Heart left ventricle (tissue), 16 donors: Measurements from ENCODE around the gene EPHB6. TPM values are rescaled to one million over a fixed set of nuclear protein-coding genes. Genes with fewer than 3 reads are reported as not detected.

Source experiments
- ATAC-seq, 4 donors: fragments of 200-7000 bp; cut with Tn5 transposase; one replicate each; pipeline ENCODE4 v1.9.1; 2020 to 2022; ENCODE audit warnings: moderate library complexity in 4 of 4, mild to moderate bottlenecking in 3 of 4, moderate number of reproducible peaks in 1 of 4
- DNase-seq, 5 donors: peaks; one replicate each; pipeline ENCODE4 v3.0.0-alpha.2; 2020
- H3K27ac ChIP-seq, 12 donors: fragments of 200-600 bp; sonication (generic) in 4 of 12; one replicate each; pipeline versions ENCODE4 v1.5.0 to v1.8.0; 2016 to 2022; ENCODE audit warnings: mild to moderate bottlenecking in 2 of 12
- H3K27me3 ChIP-seq, 9 donors: fragments of 200-600 bp; sonication (generic) in 2 of 9; one replicate each; pipeline versions ENCODE4 v1.5.1 to v1.8.0; 2016 to 2022; ENCODE audit warnings: mild to moderate bottlenecking in 3 of 9
- H3K36me3 ChIP-seq, 9 donors: fragments of 200-600 bp; sonication (generic) in 2 of 9; one replicate each; pipeline versions ENCODE4 v1.5.0 to v1.8.0; 2018 to 2022; ENCODE audit warnings: mild to moderate bottlenecking in 2 of 9
- H3K4me1 ChIP-seq, 12 donors: fragments of 200-600 bp; sonication (generic) in 4 of 12; one replicate each; pipeline versions ENCODE4 v1.5.0 to v1.8.0; 2016 to 2022; ENCODE audit warnings: mild to moderate bottlenecking in 3 of 12
- H3K4me3 ChIP-seq, 12 donors: fragments of 200-600 bp; sonication (generic) in 4 of 12; one replicate each; pipeline versions ENCODE4 v1.5.0 to v1.8.0; 2017 to 2022; ENCODE audit warnings: mild to moderate bottlenecking in 9 of 12, moderate library complexity in 4 of 12
- H3K9me3 ChIP-seq, 12 donors: fragments of 200-600 bp; sonication (generic) in 4 of 12; one replicate each; pipeline versions ENCODE4 v1.5.0 to v1.8.0; 2016 to 2022; ENCODE audit warnings: mild to moderate bottlenecking in 1 of 12
- POLR2A ChIP-seq, 2 donors: fragments of 450-650 bp; IDR thresholded peaks; one replicate each; pipeline ENCODE4 v1.6.1; 2017; ENCODE audit warnings: antibody characterized with exemption in 2 of 2, mild to moderate bottlenecking in 2 of 2, moderate library complexity in 2 of 2
- WGBS, 4 donors: extraction: QIAGEN DNeasy Blood & Tissue Kit in 2 of 4; methylation state at CpG; one replicate each; pipeline versions ENCODE4 v1.1.5 to v1.1.7; 2013 to 2018; 5-methylcytosine and 5-hydroxymethylcytosine counted together
- intact Hi-C, 10 donors: fragments of 100-400 bp; cut with DNase I; formaldehyde crosslinking; loops; one replicate each; pipeline versions ENCODE4 v1.11.1 to v1.14.2; 2022
- polyA plus RNA-seq, 2 donors: library from polyadenylated mRNA; stranded (reverse); fragments of 200-250 nt; gene quantifications; one replicate each; pipeline ENCODE4 v1.2.3, GENCODE V29; 2013
- total RNA-seq, 9 donors: library from RNA; depleted of rRNA in 2 of 9; stranded (reverse); fragments of >200 nt in 2 of 9; fragmentation: NEBNext Ultra II Directional in 3 of 9; extraction: Animal tissue kit (Norgen Biotek cat#: 25700) in 3 of 9; gene quantifications; one replicate each; pipeline versions ENCODE4 v1.1.0 to v1.2.4, GENCODE V29; 2016 to 2023
- TF ChIP-seq, protein P1 (sequence below), 12 donors: fragments of 200-600 bp; sonication (generic) in 4 of 12; IDR thresholded peaks; one replicate each; pipeline versions ENCODE4 v1.5.0 to v1.8.0; 2018 to 2022; ENCODE audit warnings: antibody characterized with exemption in 12 of 12, mild to moderate bottlenecking in 5 of 12
- donor health status: ischemic (EF 13 %, LVEDD 7.1; RV severe dilation, severe dysfunction).
- donor health status: healthy with polysubstance abuse.
- donor health status: DM: no; HTN: yes; CAD: no.
- donor health status: DM: no; HTN: no; CAD: no.
- donor health status: ischemic (EF 25% LVEDD 6.9; RV normal size, moderate dysfunction).
- donor health status: ischemic (EF 25% LVEDD 5.7; RV mildly dilated, moderate dysfunction).
- donor health status: healthy.
- donor health status: DM: yes; HTN: yes; CAD: no.
- donor health status: ischemic (EF 35%, LVEDD 5.7; RV mildly dilated, moderate dysfunction).
- donor health status: nonischemic (EF 11% LVEDD 7.7; RV severe dilation, severe dysfunction).
- donor health status: DM: yes; HTN: yes; CAD: no.
- donor health status: PGD.
- donor health status: ischemic (EF 29% LVEDD 5.4; RV normal size, mild dysfunction).
- donor health status: nonischemic (EF 23%, LVEDD 6.1; RV moderate dilation, normal function).

EPHB6 gene
- total and polyA plus RNA-seq, 11 donors = 1.5 to 20.3 (median 3.3) TPM

DNA sequence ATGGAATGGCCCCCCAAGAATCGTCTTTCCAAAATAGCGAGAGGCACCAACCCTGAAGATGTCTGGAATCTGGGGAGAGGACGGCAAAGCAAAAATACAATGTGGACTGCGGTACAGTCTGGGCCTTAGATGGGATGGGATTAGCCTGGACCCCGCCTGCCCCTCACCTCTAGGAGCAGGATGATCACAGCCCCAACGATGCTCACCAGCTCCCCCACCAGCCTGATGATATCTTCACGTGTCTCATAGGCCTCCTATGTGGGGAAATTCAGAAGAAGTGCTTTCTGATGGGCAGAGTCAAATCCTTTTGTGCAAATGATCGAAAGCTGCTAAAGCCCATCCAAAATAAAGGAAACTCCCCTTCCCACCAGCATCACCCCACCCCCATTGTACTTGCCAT lies 60.4 kb downstream of the EPHB6 start:
- Histone ChIP-seq H3K9me3 (no peaks in the 10 kb centered on the region), H3K4me3 (no peak overlapping the region), H3K36me3 (no peaks in the 10 kb centered on the region), H3K27me3 (peaks cover 0 to 12% (median 0%) of the 10 kb centered on the region in 9 donors), H3K4me1 (peaks cover 0 to 12% (median 0%) of the 10 kb centered on the region in 12 donors), H3K27ac (no peak overlapping the region)
- 76 to 87% (median 83%) methylated on average over 8 of the region's 8 CpGs for WGBS, 4 donors
- DNase-seq (no peak), ATAC-seq (no peak)
- intact Hi-C loops = no loop called here
- TF ChIP-seq, protein P1, sequence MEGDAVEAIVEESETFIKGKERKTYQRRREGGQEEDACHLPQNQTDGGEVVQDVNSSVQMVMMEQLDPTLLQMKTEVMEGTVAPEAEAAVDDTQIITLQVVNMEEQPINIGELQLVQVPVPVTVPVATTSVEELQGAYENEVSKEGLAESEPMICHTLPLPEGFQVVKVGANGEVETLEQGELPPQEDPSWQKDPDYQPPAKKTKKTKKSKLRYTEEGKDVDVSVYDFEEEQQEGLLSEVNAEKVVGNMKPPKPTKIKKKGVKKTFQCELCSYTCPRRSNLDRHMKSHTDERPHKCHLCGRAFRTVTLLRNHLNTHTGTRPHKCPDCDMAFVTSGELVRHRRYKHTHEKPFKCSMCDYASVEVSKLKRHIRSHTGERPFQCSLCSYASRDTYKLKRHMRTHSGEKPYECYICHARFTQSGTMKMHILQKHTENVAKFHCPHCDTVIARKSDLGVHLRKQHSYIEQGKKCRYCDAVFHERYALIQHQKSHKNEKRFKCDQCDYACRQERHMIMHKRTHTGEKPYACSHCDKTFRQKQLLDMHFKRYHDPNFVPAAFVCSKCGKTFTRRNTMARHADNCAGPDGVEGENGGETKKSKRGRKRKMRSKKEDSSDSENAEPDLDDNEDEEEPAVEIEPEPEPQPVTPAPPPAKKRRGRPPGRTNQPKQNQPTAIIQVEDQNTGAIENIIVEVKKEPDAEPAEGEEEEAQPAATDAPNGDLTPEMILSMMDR (IDR thresholded peaks at IDR 0.05) = no peak
- TF ChIP-seq POLR2A (IDR thresholded peaks at IDR 0.05) = no peak

GRCh38 chr7:142916508-142916907 lies 61.6 kb downstream of the EPHB6 start:
- intact Hi-C loops = no loop called here
- Histone ChIP-seq H3K9me3 (no peaks in the 10 kb centered on the region), H3K4me1 (peaks cover 0 to 2% (median 0%) of the 10 kb centered on the region in 12 donors), H3K36me3 (no peaks in the 10 kb centered on the region), H3K27ac (no peak overlapping the region), H3K27me3 (peaks cover 0 to 12% (median 0%) of the 10 kb centered on the region in 9 donors), H3K4me3 (no peak overlapping the region)
- 41 to 57% (median 47%) methylated on average over 2 of the region's 2 CpGs for WGBS, 4 donors
- DNase-seq (no peak), ATAC-seq (no peak)
- no peak for TF ChIP-seq POLR2A (IDR thresholded peaks at IDR 0.05)
- TF ChIP-seq, protein P1 (IDR thresholded peaks at IDR 0.05) = no peak

DNA sequence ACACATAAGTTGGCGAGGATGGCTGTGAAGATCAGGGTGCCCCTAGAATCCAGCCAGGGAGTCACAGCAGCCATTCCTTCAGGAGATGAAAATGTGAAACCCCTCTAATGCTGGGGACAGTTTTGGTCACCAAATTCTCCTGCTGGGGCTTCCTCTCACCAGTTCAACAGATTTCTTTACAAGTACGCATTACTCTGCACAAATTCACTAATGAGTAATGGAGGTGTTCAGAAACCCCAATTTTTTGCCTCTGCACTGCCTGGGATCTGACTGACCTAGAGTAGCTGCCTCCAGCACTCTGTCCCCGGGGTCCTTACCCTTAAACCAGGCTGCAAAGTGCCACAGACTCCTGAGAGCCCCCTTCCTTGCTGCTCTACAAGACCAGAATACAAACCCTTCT lies 62.6 kb downstream of the EPHB6 start:
- Histone ChIP-seq H3K9me3 (no peaks in the 10 kb centered on the region), H3K27me3 (peaks cover 0 to 12% (median 0%) of the 10 kb centered on the region in 9 donors), H3K4me1 (no peaks in the 10 kb centered on the region), H3K4me3 (no peak overlapping the region), H3K36me3 (no peaks in the 10 kb centered on the region), H3K27ac (no peak overlapping the region)
- 64 to 79% (median 75%) methylated on average over 3 of the region's 3 CpGs for WGBS, 4 donors
- intact Hi-C loops = no loop called here
- TF ChIP-seq, protein P1 (IDR thresholded peaks at IDR 0.05) = no peak
- TF ChIP-seq POLR2A (IDR thresholded peaks at IDR 0.05) = no peak
- DNase-seq (no peak), ATAC-seq (no peak)

DNA sequence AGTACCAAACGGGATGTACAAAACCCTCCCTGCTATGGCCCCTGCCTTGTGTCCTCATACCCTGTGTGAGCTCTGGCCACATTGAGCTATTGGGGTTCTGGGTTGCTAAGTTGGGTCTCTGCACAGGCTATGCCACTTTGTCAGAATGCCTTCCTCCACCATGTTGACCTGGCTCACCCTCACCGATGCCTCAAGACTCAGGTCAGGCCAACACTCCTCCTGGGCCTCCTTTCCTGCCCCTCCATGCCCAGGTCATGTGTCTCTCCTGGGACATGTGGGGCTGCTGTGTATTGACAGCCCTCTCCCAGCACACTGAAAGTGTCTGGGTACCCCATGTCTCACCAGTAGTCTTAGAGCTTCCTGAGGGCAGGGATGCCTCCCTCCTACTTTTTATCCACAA lies 64.0 kb downstream of the EPHB6 start:
- TF ChIP-seq, protein P1 (IDR thresholded peaks at IDR 0.05) = no peak
- no peak for TF ChIP-seq POLR2A (IDR thresholded peaks at IDR 0.05)
- H3K27me3 ChIP-seq = peaks cover 0 to 12% (median 0%) of the 10 kb centered on the region in 9 donors
- intact Hi-C loops = no loop called here
- no peak overlapping the region for H3K4me3 ChIP-seq
- no peaks in the 10 kb centered on the region for H3K36me3 ChIP-seq
- WGBS, 4 donors = 70 to 77% (median 74%) methylated on average over 2 of the region's 2 CpGs
- DNase-seq (no peak), ATAC-seq (no peak)
- no peak overlapping the region for H3K27ac ChIP-seq
- H3K4me1 ChIP-seq = no peaks in the 10 kb centered on the region
- H3K9me3 ChIP-seq = no peaks in the 10 kb centered on the region
